Stimulated activated CD8-positive, alpha-beta memory T cell treated with anti-CD3 and anti-CD28 coated beads, Interleukin-15, amount 100 ng/mL, for 4 hours (primary cell): ENCODE results near the gene TIMP4.

Experiments used
- DNase-seq, 2 donors: peaks; one replicate each; pipeline ENCODE4 v3.0.0-alpha.2; 2020; ENCODE audit warnings: low read depth in 2 of 2

TIMP4 gene

GRCh38 chr3:12185172-12185710, 26.5 kb upstream of the TIMP4 start:
- no peak for DNase-seq

- DNase-seq = no peak
Measured at GRCh38 chr3:12184541-12184940, 25.8 kb upstream of the TIMP4 start.

GRCh38 chr3:12182687-12183441, 24.2 kb upstream of the TIMP4 start:
- no peak for DNase-seq

GRCh38 chr3:12181806-12182205, 23.1 kb upstream of the TIMP4 start:
- DNase-seq = no peak

DNA sequence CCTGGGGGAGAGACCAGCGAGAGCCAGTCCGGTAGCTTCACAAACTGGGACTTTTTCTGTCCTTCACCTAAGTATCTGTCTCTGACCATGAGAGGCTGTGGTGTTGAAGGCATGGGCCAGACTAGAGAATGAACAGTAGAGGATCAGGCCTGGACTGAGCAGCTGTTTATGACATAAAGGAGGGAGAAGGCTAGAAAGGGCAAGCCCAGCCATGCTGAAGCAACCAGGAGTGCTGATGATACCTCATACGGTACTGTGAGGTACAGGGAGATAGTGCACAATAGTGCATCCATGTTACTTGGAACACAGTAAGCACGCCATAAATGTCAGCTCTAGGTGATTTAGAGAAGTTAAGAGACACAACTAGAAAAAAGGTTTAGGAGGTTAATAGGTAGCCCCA, 22.6 kb upstream of the TIMP4 start:
- DNase-seq = no peak

DNA sequence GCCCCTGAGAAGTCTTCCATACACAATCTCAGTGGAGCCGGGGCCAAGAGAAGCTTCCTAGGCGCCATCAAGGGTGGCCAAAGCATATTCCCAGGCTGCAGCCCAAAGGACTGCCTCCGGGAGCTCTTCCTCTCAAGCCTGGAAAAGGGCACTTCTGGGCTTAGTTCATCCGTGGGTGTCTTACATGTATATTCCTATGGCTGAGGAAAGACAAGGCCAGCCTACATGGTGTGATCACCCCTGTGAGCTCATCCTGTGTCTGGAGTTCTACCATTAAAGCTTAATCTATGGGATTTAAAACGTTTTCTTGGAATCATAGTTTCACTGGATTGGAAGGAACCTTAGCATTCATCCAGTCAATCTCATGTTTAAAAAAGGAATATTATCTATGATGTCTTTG, 21.9 kb upstream of the TIMP4 start:
- DNase-seq = no peak

- DNase-seq = no peak
Measured at GRCh38 chr3:12180218-12180617, 21.5 kb upstream of the TIMP4 start.

DNA sequence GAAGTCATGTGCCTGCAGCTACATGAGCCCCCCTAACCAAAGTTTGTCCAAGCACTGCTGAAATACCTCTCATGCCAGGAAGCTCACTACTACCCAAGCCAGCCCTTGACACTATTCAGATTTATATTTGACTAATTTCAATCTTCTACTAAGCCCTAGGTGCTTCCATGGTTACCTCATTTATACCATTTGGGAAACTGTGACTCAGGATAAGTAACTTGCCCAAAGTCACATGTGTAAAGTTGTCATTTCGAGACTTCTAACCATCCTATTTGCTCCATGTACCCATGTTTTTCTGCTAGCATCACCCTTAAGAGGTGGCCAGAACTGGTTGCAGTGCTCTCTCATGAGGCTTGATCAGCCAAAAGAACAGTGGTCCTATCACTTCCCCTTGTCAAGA, 20.7 kb upstream of the TIMP4 start:
- no peak for DNase-seq

- DNase-seq = no peak
Measured at GRCh38 chr3:12178091-12178820, 19.5 kb upstream of the TIMP4 start.

- no peak for DNase-seq
Measured at GRCh38 chr3:12177126-12177525, 18.4 kb upstream of the TIMP4 start.

DNA sequence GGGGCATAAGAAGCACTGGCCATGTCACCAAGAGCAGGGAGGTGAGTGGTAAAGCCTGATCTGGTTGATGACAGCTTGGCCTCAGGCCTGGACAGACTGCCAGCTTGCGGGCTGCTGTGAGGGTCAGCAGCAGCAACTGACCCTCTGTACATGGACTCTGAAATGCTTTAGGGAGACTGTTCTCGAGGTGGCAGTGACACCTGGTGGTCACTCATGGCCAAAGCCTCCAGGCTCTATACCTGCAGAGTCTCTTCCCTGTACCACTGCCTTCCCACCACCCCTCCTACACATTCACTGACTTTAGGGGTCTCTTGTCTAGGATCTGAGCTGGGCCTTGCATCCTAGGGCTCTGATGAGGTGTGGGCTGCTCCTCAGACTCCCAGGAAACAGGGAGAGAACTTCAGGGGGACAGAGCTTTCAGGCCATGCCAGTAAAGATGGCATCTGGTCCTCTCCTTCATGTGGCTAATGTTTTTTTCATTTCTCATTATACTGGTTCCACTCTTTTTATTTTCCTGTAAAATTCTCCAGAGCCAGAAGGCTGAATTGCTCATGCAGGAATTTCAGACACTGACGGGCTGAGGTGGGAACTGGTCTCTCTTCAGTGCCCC, 17.2 kb upstream of the TIMP4 start:
- no peak for DNase-seq

DNA sequence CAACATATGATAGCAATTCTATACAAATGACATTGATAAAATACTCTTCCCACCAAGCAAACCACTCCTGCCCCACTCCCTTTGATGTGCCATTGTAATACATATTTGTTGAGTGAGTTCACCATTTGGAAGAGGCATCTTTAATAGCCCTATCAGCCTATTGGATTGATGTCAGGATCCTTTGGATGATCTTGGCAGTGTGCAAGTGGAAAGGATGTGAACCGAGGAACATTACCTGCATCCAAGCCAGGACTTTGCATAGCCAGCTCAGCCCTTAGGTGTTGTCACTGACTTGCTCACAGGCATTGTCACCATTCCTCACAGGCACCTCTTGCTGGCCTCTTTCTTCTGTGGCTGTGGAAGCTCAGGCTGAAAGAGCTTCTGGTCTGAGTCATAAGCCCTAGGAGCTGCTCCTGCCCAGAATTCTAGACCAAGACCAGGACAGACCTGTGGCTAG, 16.5 kb upstream of the TIMP4 start:
- no peak for DNase-seq

GRCh38 chr3:12170207-12170606, 11.5 kb upstream of the TIMP4 start:
- no peak for DNase-seq

GRCh38 chr3:12165909-12166308, 7.2 kb upstream of the TIMP4 start:
- DNase-seq = no peak

DNA sequence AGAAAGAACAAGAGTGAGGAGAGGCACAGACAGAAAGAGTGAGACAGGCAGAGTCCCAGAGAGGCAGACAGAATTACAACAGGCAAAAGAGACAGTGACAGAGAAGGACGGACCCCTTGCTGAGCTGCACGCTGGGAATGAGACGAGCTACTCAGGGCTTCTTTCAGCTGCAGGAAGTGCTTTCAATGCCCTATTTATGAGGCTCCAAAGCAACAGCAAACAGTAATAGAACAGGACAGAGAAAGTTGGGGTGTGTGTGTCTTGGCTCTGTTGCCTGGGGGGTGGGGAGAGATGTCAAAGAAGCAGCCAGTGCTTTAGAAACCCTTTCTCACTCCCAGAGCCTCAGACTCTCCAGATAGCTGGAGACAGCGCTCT, 502 bp upstream of the TIMP4 start:
- no peak for DNase-seq

- DNase-seq = no peak
Measured at GRCh38 chr3:12157026-12157425, 1.7 kb downstream of the TIMP4 start.

DNA sequence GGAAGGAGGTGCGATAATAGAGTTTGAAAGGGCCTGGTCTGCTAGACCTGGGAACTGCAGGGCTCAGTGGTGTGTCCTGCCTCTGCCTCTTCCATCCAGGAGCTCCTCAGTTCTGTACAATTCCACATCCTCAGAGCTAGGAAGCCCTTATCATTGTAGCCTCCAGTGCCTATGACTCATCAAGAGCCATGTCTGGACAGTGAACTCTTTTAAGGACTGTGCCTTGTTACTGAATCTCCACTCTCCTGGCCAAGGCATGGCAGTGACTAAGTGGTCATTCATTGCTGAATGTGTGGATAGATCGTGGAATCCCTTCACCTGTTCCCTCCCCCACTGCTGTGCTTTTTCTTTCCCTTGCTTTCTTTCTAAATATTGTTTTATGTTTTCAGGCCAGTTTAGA, 2.9 kb downstream of the TIMP4 start:
- DNase-seq = no peak

- no peak for DNase-seq
Measured at GRCh38 chr3:12155264-12155663, 3.4 kb downstream of the TIMP4 start.

DNA sequence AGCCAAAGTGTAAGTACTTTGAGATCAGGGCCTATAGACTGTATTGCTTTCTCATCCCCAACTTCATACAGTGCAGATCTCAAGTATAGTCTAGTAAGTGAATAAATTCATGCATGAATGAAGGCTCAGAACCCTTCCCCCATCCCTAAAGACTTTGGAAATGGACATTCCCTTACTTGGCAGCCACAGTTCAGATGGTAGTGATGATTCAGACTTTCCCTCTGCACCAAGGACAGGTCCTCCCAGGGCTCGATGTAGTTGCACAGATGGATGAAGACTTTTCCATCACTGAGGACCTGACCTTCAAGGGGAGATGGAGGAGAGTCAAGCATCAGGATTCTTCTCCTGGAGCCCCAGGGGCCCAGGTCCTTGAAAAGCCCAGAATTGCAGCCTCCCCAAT, 4.6 kb downstream of the TIMP4 start:
- no peak for DNase-seq

- no peak for DNase-seq
Measured at GRCh38 chr3:12150112-12150511, 8.6 kb downstream of the TIMP4 start.

DNA sequence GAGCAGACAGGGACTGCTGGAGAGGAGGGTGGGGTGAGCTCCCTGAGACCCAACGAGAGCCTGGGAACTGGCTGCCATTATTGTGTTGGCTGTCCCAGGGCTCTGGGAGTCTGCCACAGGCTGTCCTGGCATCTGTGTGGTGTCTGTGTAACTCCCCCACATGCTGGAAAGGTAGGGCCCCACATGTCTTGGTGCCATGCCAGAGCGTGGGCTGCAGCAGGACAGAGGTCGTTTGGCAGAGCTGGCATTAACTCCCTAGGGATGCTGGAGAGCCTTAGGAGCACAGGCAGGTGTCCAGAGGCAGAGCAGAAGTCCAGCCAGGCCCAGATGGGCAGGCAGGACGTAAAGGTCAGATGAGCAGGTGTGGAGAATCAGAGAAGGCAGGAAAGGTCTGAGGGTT, 9.7 kb downstream of the TIMP4 start:
- no peak for DNase-seq

DNA sequence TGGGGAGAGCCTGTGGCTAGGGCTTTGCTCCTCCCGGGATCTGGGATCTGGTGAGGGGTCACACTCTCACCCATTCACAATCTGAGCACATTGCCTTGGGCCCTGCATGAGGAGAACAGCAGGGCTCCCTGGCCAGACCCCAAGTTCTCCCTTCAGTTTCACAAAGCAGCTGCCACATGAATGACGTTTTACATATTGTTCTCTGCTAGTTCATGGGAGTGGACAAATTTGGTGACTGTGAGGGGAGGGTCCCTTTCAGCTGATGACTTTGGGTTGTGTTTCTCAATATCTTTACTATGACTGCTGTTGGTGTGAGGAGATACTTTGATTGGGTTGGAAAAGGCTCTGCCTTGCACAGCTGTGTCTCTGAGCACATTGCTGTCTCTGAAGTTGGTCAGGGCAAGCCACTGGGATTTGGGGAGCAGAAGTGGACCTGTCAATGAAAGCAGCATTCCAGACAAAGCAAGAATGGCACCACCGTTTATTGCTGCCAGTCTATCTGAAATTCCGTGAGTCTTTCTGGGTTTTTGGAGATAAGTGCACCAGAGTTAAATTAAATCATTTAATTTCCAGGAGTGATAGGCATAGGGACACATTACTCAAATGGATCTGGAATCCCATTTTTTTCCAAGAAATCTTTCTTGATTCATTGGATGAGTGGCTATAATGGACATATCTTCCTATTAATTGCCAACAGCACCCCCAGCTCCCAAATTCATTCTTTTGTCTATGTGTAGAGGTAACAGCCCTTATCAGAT, 10.3 kb downstream of the TIMP4 start:
- no peak for DNase-seq
